ENCODE results near the gene TMEM51. TPM values are rescaled to one million over a fixed set of nuclear protein-coding genes. Genes with fewer than 3 reads are reported as not detected.

Gene TMEM51
- total RNA-seq, 1 experiment from 2014 or later: 16.6 TPM

DNA sequence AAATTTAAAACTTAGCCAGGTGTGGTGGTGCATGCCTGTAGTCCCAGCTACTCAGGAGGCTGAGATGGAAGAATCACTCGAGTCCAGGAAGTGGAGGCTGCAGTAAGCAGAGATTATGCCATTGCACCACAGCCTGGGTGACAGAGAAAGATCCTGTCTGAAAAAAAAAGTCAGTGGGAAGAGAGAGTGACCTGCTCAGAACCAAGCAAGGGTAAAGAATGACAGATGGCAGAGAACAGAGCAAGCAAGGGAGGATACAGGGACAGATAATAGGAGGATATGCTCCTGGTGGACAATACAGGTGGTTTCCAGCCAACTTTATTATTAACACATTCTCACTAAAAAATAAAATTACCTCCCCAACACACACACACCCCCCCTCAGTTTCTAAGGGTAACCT lies 4.6 kb upstream of the TMEM51 start:
- DNase-seq (ENCODE audit: low read depth): no peak
- in situ Hi-C loops (cut with HindIII; ENCODE audit: low pct_unique_long_range_greater_than_20kb, low sequenced_read_pairs): no loop called here

DNA sequence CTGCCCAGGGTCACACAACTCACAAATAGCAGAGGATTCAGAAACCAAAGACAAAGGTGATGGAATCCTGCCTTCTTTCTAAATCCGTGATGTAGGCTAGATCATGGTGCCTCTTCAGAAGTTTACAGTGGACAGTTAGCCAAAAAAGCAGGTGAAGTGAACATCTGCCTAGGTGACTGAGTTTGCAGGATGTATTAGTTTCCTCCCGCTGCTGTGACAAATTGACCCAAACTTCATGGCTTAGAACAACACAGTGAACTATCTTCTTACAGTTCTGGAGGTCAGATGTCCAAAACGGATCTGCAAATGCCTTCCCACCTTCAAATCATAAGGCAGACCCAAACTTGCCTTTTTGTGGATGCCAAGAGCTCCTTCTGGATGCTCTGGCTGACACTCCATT lies 3.2 kb upstream of the TMEM51 start:
- DNase-seq (ENCODE audit: low read depth): no peak
- in situ Hi-C loops (cut with HindIII; ENCODE audit: low pct_unique_long_range_greater_than_20kb, low sequenced_read_pairs): no loop called here

DNA sequence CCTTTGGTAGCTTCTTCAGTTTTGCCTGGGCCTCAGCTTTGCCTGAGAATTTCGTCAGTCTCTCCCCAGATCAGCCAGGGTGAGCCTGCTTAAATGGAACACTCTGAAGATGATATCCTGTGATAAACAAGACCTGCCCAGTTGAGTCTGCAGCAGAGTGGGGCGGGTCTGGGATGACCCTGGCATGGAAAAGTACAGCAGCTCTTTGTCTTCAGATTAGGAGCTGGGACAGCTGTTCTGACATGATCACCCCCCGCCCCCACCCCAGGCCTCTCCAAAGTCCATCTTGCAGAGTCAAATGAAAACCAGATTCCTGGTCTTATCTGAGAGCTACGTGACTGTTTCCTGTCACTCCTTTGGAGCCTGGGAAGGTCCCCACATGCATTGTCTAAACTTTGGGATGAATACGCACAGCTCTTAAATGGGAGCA lies 2.2 kb upstream of the TMEM51 start:
- in situ Hi-C loops (cut with HindIII; ENCODE audit: low pct_unique_long_range_greater_than_20kb, low sequenced_read_pairs): no loop called here

DNA sequence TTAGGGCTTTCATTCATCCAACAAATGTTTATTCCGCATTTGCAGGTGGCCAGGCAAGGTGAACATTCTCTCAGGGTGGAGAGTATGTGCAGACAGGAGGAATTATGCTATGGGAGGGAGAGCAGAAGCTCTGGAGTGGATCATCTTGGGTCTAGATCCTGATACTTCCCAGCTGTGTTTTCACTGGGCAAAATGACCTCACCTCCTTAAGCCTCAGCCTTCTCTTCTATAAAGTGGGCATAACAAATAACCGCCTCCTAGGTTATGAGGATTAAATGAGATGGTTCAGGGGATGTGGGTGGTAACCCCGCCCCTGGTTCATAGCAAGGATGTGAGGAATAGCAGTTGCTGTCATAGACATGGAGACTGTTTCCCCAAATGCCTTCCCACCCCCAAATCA lies 1.7 kb upstream of the TMEM51 start:
- in situ Hi-C loops (cut with HindIII; ENCODE audit: low pct_unique_long_range_greater_than_20kb, low sequenced_read_pairs): no loop called here
- no peak for DNase-seq (ENCODE audit: low read depth)

More for the DNA sequence above, 2.2 kb upstream of the TMEM51 start:
- no peak for DNase-seq (ENCODE audit: low read depth)

DNA sequence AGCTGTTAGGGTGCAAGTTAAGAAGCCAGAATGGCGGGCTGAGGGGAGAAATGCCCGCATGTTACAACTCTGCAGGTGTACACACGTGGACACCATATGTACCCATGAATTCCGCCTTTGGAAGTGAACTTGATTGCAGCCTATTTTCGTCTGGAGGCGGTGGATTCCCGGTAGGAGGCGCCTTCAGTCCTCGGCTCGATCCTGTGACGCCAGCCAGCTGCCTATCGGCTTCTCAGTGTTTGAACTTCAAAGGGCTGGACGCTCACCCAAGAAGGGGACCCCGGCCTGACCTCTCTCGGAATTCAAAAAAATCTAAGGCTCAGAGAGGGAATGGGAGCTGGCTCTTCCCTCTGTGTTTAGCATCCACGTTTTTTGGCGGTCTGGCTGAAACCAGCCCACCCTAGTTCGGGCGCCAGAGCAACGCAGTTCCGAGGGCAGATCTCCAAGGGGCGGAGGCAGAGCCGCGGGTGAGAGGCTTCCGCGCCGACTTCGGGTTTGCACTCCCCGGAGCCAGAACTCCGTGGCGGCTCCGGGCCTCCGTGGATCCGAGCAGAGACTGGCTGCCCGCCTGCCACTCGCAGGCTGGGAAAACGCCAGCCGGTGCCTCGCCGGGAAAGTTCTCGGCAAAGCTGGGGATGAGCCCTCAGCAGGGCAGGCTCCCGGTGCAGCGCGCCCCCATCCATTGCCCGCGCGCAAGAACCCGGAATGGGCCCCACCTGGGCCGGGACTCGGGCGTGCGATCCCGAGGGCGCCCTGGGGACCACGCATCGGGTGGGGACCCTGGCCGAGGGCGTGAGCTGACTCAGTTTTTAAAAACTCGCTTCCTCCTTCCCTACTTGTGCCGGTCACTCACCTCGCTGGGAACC lies 996 bp upstream of the TMEM51 start:
- in situ Hi-C loops (cut with HindIII; ENCODE audit: low pct_unique_long_range_greater_than_20kb, low sequenced_read_pairs): no loop called here
- DNase-seq (ENCODE audit: low read depth): peak; percentile 79

DNA sequence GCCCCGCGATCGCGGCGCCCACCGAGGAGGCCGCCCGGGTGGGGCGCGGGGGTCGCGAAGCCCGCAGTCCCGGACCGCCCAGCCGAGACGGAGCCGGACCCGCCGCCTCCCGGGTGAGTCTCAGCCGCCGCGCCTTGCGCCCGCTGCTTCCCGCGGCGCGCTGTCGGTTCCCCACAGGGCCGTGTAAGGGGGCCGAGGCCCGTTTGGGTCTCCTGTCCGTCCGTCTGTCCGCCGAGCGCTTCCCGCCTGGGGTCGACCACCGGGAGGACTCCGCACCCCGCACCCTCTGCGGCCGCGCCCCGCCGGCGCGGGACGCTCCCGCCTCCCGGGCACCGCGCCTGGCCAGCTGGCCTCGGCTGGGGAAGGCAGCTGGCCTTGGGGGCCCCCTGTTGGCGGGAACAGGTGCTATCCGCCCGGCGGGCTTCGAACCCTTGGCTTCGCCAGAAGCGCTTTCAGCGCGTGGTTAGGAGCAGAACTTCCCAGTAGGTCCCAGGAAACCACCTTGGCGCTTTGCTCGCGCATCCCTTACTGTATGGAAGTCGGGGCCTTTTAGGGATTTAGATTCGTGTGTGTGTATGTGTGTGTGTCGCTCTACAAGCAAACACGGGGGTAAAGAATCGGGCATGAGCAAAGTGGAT lies 414 bp downstream of the TMEM51 start:
- in situ Hi-C loops (cut with HindIII; ENCODE audit: low pct_unique_long_range_greater_than_20kb, low sequenced_read_pairs): no loop called here
- peak; percentile 62 for DNase-seq (ENCODE audit: low read depth)

DNA sequence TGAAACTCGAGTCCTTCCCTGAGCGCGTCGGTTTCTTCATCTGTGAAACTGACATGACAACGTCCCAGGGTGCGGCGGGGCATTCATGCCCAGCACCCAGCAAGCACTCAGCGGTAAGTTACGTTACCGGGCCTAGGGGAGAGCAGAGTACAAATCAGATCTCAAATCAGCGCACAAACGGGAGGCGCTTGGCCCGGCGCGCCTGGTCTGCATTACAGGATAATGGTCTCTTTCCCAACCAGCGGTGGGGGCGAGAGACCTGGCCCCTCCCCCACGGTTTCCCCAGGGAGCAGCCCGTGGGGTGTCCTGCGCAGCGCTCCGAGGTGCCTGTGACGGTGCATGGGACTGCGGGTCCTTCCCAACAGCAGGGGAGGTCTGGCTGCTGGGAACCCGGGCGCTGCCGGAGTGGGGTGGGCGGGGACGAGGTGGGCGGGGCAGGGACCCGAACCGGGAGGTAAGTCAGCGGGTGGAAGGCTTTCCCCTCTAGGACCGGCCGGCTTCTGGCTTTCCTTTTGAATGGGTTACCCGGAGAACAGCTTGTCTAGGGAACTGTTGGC lies 1.0 kb downstream of the TMEM51 start:
- DNase-seq (ENCODE audit: low read depth): peak; percentile 57
- in situ Hi-C loops (cut with HindIII; ENCODE audit: low pct_unique_long_range_greater_than_20kb, low sequenced_read_pairs): no loop called here

DNA sequence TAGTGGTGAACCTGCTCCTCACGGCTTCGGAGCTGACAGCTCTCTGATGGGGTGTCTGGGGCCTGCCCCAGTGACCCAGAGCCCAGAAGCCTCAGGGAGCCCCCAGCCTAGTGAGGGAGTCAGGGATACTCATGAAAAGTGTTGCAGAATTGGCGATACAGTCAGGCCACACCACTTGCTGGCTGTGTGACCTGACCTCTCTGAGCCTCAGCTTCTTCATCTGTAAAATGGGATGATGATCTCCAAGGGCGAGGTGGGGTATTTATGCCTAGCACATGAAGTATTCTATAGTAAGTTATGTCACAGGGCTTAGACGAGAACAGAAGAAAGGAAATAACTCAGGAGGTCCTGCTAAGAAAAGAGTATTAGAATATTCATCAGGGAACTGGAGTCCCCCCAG lies 1.6 kb downstream of the TMEM51 start:
- no peak for DNase-seq (ENCODE audit: low read depth)
- in situ Hi-C loops (cut with HindIII; ENCODE audit: low pct_unique_long_range_greater_than_20kb, low sequenced_read_pairs): no loop called here

DNA sequence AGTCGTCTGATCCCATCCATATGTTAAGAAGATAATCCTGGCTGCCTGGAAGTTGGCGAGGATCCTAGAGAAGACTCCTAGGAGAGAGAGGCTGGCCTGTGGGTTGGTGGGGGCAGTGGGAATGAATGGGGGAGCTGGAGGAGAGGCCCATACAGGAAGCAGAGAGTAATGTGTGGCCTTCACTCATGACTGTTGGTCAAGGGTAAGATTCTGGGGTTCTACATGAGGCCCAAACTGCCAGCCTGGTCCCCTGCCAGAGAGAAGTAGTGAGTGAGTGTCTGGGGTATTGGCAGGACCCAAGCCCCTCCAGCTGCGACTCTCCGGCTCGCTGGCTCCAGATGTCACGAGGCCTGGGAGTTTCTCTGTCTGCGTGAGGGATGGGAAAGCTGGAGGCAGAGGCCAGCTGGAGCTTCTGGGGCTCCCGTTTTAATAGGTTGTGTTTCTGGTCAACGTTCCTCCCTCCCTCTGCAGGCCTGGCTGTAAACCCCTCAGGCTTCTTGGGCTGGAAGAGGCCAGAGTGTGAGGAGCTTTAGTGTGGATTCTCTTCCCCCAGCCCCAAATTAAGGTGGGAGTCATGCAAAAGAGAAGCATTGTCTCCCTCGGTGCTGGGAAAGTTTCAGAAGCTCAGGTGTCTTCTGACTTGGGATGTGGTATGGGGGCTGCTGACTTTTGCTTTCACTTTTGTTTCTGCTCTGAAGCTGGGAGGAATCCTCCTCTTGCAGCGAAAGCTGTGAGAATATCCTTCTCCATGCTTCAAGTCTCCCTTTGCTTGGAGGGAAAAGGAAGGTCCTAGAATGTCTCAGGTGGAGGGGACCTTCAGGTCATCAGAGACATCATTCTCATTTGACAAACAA lies 2.6 kb downstream of the TMEM51 start:
- no peak for DNase-seq (ENCODE audit: low read depth)
- in situ Hi-C loops (cut with HindIII; ENCODE audit: low pct_unique_long_range_greater_than_20kb, low sequenced_read_pairs): no loop called here

DNA sequence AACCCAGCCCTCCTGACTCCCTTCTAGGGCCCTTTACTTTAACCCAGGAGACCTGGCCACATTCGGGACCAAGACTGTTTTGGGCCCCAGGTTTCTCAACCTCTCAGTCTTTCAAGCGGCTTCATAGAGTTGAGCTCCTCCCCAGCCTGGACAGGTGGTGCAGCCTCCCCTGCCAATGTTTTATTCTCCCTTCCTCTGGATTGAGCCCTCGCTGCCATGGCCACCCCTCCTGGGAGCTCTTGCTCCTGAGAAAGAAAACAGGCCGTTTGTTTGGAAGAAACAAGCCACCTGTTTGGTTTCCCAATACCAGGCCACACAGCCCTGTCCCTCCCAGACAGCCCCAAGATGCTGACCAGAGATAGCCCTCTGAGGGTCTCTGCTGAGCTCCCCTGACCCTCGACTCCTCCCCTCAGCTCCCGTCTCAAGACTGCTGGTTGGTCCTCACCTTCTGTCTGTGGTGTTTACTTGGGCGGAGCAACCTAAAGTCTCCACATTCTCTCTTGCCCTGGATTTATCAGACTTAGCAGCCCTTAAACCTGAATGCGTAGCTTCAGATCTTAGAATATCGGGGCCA lies 3.3 kb downstream of the TMEM51 start:
- in situ Hi-C loops (cut with HindIII; ENCODE audit: low pct_unique_long_range_greater_than_20kb, low sequenced_read_pairs): no loop called here
- DNase-seq (ENCODE audit: low read depth): no peak

DNA sequence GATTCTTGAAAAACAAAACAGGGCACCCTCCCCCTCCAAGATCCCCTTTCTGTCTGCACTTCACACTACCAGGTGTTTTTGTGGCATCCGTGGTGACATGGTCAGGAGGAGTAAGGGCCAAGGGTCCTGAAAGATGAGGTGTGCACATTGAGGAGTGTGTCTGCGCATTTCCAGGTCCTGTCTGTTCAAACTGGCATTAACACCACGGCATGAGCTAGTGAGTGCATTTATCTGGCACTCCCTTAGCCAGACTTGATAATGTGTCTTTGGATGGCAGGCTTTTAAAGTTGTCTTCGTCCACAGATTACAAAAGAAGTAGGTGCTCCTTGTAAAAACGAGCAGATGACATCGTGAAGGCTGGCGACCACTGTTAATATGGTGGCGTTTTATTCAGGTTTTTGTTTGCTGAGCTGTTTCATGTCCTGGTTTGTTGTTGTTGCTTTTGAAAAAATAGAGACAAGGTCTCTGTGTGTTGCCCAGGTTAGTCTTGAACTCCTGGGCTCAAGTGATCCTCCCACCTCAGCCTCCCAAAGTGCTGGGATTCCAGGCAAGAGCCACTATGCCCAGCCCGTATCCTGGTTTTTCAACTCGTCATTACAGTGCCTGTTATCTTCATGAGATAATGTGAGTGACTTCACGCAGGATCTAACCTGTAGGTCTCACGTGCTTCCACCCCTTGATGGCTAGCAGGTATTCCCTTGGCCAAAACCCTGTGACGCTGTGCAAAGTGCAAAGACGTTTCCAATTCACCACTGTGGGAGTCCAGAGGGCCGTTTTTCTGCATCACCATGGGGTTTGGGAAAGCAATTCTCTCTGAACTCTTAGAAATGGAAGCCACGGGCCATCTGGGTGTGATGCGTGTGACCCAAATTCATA lies 4.2 kb downstream of the TMEM51 start:
- DNase-seq (ENCODE audit: low read depth): no peak
- in situ Hi-C loops (cut with HindIII; ENCODE audit: low pct_unique_long_range_greater_than_20kb, low sequenced_read_pairs): no loop called here

DNA sequence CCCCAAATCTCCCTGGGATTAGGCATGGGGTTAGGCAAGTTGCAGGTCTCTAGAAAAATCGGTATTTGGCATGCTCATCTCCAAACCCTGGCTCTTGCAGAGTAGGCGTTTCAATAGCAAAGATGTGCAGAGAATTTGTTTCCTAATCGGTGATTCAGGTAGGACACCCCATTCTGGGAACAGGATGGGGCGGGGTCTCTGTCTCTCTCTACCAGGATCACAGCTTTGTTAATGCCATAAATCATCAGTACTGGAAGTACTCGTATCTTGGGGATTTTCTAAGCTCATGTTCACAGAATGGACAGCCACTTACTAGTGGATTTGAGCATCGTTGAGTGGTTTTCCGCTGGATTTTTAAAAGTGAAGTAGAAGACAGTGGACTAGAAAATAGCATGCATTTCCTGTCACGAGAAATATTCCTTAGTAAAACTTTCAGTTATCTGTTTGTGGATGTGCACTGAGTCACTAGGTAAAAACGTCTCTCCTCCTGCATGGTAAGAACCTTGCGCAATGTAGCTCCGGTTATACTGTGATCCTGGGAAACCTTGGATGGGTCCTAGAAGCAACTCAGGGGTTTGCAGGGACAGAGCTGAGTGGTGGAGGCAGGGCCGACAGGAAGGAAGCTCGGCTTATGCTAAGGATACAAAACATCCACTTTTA lies 5.1 kb downstream of the TMEM51 start:
- DNase-seq (ENCODE audit: low read depth): peak; percentile 71
- in situ Hi-C loops (cut with HindIII; ENCODE audit: low pct_unique_long_range_greater_than_20kb, low sequenced_read_pairs): no loop called here

DNA sequence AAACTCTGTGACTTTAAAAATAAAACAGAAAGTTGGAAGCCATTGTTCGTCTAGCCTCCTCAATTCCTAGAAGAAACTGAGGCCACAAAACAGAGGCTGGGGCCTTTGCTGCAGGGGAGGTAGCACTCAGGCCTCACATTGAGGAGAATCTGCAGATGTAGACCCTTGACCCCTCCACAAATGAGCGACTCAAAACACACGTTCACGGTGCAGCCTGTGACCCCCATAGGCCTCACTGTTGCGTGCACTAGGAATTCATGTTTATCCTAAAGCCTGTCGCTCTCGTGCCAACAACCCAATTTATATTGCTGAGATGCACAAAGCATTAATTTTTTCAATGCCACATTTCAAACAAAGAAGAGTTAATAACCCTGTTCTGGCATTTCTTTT lies 5.6 kb downstream of the TMEM51 start:
- in situ Hi-C loops (cut with HindIII; ENCODE audit: low pct_unique_long_range_greater_than_20kb, low sequenced_read_pairs): no loop called here
- DNase-seq (ENCODE audit: low read depth): no peak

DNA sequence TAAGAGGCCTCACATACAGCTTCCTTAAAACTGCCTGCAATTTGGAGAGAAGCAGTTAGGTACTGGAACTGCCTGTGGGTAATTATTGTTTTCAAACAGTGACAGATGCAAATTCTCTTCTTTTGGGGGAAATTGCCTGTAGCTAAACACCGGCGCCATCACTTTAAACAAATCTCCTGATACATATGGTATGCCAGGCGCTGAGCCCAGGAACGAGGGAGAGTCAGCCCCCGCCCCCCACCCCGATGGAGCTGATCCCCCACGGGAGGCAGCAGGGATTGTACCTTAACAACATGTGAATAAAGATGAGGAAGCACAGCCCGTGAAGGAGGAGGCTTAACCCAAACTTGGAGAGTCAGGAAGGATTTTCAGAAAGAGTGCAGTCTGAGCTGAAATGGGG lies 7.1 kb downstream of the TMEM51 start:
- in situ Hi-C loops (cut with HindIII; ENCODE audit: low pct_unique_long_range_greater_than_20kb, low sequenced_read_pairs): no loop called here

DNA sequence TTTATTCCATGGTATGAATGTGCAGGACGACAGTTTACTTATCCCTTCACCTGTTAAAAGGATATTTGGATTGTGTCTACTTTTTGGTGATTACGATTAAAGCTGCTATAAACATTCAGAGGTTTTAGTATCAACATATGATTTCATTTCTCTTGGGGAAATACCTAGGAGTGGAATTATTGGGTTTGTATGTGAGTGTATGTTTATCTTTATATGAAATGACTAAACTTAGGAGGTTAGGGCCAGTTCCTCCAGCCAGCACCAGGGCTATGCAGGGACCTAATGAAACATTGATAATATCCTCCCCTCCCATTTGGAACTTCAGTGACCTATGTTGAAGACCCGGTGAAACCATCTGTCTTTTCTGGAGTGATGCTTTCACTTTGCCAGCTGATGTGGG lies 13.8 kb downstream of the TMEM51 start:
- DNase-seq (ENCODE audit: low read depth): peak; percentile 67
- in situ Hi-C loops (cut with HindIII; ENCODE audit: low pct_unique_long_range_greater_than_20kb, low sequenced_read_pairs): no loop called here

More for the DNA sequence above, 7.1 kb downstream of the TMEM51 start:
- no peak for DNase-seq (ENCODE audit: low read depth)

DNA sequence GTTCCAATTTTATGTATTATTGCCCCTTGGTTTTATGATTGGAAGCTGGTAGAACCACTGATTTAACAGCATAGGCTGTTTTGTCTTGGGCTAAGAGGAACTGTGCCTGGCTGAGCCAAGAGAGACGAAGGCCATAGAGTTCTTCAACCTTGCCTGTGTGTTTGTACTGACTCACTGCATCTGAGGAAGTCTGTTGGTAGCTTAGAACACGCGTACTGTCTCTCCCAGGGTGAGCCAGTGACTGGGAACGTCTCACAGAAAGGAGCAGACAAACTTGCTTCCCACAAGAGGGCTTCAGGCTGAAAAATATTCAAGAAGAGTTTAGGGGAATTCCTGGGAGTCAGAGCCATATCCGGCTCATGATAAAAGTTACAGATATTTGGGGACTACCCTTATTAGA lies 14.9 kb downstream of the TMEM51 start:
- peak; percentile 87 for DNase-seq (ENCODE audit: low read depth)
- in situ Hi-C loops (cut with HindIII; ENCODE audit: low pct_unique_long_range_greater_than_20kb, low sequenced_read_pairs): no loop called here

DNA sequence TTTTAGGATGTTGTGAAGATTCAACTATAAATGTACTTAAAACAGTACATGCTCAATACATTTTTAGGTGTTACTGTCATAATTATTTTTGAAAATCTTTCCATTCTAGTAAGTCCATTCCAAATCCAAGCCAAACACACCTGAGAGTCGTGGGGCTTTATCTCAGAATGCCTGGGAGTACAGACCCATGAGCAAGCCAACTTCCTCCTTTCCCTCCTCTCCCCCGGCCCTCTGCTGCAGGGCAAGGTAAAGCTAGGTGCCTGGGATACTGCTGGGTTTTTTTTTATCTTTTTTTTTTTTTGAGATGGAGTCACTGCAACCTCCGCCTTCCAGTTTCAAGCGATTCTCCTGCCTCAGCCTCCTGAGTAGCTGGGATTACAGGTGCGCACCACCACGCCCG lies 16.5 kb downstream of the TMEM51 start:
- DNase-seq (ENCODE audit: low read depth): no peak
- in situ Hi-C loops (cut with HindIII; ENCODE audit: low pct_unique_long_range_greater_than_20kb, low sequenced_read_pairs): no loop called here

Data from Caki2 (cell line).